ENCODE data around the gene ACBD7. TPM values are rescaled to one million over a fixed set of nuclear protein-coding genes. Genes with fewer than 3 reads are reported as not detected.

Gene ACBD7
- total RNA-seq, 1 experiment from 2014 or later, result 5.9 TPM

GRCh38 chr10:15097011-15097812 is 8.6 kb upstream of the ACBD7 start, which contains the start of gene RPP38:
Gene RPP38 (plus strand): TSS chr10:15097355. CDS start chr10:15103315, 5,960 bp downstream.
- no TSS peak for BruUV-seq (replicated peaks)

DNA sequence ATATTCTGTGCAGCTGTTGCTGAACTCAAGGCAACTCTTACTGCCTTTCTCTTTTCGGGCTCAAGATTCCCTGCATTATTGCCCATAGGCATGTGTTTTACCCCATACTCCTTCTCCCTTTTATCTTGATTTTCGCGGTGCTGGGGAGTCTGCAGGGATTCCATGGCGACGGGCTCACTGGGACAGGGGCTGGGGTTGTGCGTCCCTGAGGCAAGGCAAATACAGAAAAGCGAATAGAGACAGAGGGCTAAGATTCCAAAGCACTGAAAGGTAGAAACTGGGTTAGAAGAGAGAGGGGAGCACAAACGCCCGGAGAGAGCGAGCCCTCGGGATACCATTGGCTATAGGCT is 8.1 kb upstream of the ACBD7 start:
- Histone ChIP-seq H3K79me2 (ENCODE audit: low read depth) (peaks cover 43% of the 10 kb centered on the region), H4K20me1 (ENCODE audit: insufficient read depth) (peaks cover 33% of the 10 kb centered on the region), H3F3A (ENCODE audit: insufficient read depth, low read depth) (peaks cover 17% of the 10 kb centered on the region; the same call in 1 of the 2 replicates), H2AFZ (peak overlapping the region; percentile 93), H3K9me3 (ENCODE audit: insufficient read depth, low read depth) (no peaks in the 10 kb centered on the region), H3K27ac (peak overlapping the region; percentile 92), H3K4me2 (peak overlapping the region; percentile 99), H3K9me2 (ENCODE audit: insufficient read depth) (no peaks in the 10 kb centered on the region), H3K4me3 (peak overlapping the region; percentile 87), H3K36me3 (ENCODE audit: low read depth) (no peaks in the 10 kb centered on the region; the same call in 1 of the 2 replicates), H3K4me1 (replicated peaks; ENCODE audit: insufficient read depth) (peaks cover 9% of the 10 kb centered on the region), H3K27me3 (ENCODE audit: insufficient read depth, low read depth) (no peaks in the 10 kb centered on the region)
- intact Hi-C loops (cut with micrococcal nuclease; ENCODE audit: unreplicated experiment), result loop anchor here (1.0 to 10.0 kb wide), 3 partner anchors 142 to 1312 kb away; partner anchors contain the start of genes CDNF, DCLRE1C, HSPA14 and MSANTD7
- no peak for TF ChIP-seq EZH2 (IDR thresholded peaks at IDR 0.05; ENCODE audit: low read depth)
- TF ChIP-seq, protein P1, sequence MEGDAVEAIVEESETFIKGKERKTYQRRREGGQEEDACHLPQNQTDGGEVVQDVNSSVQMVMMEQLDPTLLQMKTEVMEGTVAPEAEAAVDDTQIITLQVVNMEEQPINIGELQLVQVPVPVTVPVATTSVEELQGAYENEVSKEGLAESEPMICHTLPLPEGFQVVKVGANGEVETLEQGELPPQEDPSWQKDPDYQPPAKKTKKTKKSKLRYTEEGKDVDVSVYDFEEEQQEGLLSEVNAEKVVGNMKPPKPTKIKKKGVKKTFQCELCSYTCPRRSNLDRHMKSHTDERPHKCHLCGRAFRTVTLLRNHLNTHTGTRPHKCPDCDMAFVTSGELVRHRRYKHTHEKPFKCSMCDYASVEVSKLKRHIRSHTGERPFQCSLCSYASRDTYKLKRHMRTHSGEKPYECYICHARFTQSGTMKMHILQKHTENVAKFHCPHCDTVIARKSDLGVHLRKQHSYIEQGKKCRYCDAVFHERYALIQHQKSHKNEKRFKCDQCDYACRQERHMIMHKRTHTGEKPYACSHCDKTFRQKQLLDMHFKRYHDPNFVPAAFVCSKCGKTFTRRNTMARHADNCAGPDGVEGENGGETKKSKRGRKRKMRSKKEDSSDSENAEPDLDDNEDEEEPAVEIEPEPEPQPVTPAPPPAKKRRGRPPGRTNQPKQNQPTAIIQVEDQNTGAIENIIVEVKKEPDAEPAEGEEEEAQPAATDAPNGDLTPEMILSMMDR (conservative IDR thresholded peaks at IDR 0.05), result no peak
- POLR2A ChIA-PET (ENCODE audit: unreplicated experiment), result no interaction called here
- no peak for DNase-seq
- CTCF ChIA-PET, result no interaction called here
- TSS peak; percentile 74 for BruUV-seq (replicated peaks)

More at GRCh38 chr10:15097011-15097812, 8.6 kb upstream of the ACBD7 start, which contains the start of gene RPP38:
- Histone ChIP-seq H3K4me1 (replicated peaks; ENCODE audit: insufficient read depth) (peaks cover 9% of the 10 kb centered on the region), H3K36me3 (ENCODE audit: low read depth) (no peaks in the 10 kb centered on the region; the same call in 1 of the 2 replicates), H3K27ac (peak within 1 kb of the TSS; percentile 92), H3K27me3 (ENCODE audit: insufficient read depth, low read depth) (no peaks in the 10 kb centered on the region), H3K4me2 (peak within 1 kb of the TSS; percentile 99), H3K79me2 (ENCODE audit: low read depth) (peaks cover 48% of the 10 kb centered on the region), H2AFZ (peak within 1 kb of the TSS; percentile 93), H3K4me3 (peak within 1 kb of the TSS; percentile 87), H3K9me2 (ENCODE audit: insufficient read depth) (no peaks in the 10 kb centered on the region), H3K9me3 (ENCODE audit: insufficient read depth, low read depth) (no peaks in the 10 kb centered on the region), H4K20me1 (ENCODE audit: insufficient read depth) (peaks cover 38% of the 10 kb centered on the region), H3F3A (ENCODE audit: insufficient read depth, low read depth) (peaks cover 17% of the 10 kb centered on the region; the same call in 1 of the 2 replicates)
- ChIA-PET POLR2A (ENCODE audit: unreplicated experiment) (interaction anchor here (0.5 kb wide), 1 partner anchor 1380 kb away, joined by 8 read pairs; no protein-coding TSS in a partner anchor), CTCF (interaction anchor here (0.6 kb wide), 1 partner anchor 627 kb away, joined by 5 read pairs; no protein-coding TSS in a partner anchor)
- no peak for TF ChIP-seq EZH2 (IDR thresholded peaks at IDR 0.05; ENCODE audit: low read depth)
- TF ChIP-seq, protein P1 (conservative IDR thresholded peaks at IDR 0.05), result no peak
- intact Hi-C loops (cut with micrococcal nuclease; ENCODE audit: unreplicated experiment), result loop anchor here (1.0 to 10.0 kb wide), 3 partner anchors 143 to 1312 kb away; partner anchors contain the start of genes CDNF, DCLRE1C, HSPA14 and MSANTD7
- peak; percentile 87 to 95 for DNase-seq

- H3K79me2 ChIP-seq (ENCODE audit: low read depth), result peaks cover 6% of the 10 kb centered on the region
- ChIA-PET POLR2A (ENCODE audit: unreplicated experiment) (no interaction called here), CTCF (interaction anchor here (0.6 kb wide), 1 partner anchor 1003 kb away, joined by 5 read pairs; no protein-coding TSS in a partner anchor)
- H3K9me2 ChIP-seq (ENCODE audit: insufficient read depth), result no peaks in the 10 kb centered on the region
- no peaks in the 10 kb centered on the region for H4K20me1 ChIP-seq (ENCODE audit: insufficient read depth)
- no peak overlapping the region for H3K4me2 ChIP-seq
- DNase-seq, result no peak
- no peaks in the 10 kb centered on the region for H3K9me3 ChIP-seq (ENCODE audit: insufficient read depth, low read depth)
- no peak overlapping the region for H2AFZ ChIP-seq
- no peaks in the 10 kb centered on the region; the same call in none of the 2 replicates for H3K4me1 ChIP-seq (replicated peaks; ENCODE audit: insufficient read depth)
- no peaks in the 10 kb centered on the region for H3K27me3 ChIP-seq (ENCODE audit: insufficient read depth, low read depth)
- BruUV-seq (replicated peaks), result no TSS peak
- TF ChIP-seq, protein P1 (conservative IDR thresholded peaks at IDR 0.05), result no peak
- TF ChIP-seq EZH2 (IDR thresholded peaks at IDR 0.05; ENCODE audit: low read depth), result no peak
- peaks cover 9% of the 10 kb centered on the region; the same call in 1 of the 2 replicates for H3F3A ChIP-seq (ENCODE audit: insufficient read depth, low read depth)
- H3K27ac ChIP-seq, result no peak overlapping the region
- no peak overlapping the region for H3K4me3 ChIP-seq
- intact Hi-C loops (cut with micrococcal nuclease; ENCODE audit: unreplicated experiment), result loop anchor here (10.0 kb wide), 1 partner anchor 1308 kb away; no protein-coding TSS in a partner anchor
- H3K36me3 ChIP-seq (ENCODE audit: low read depth), result no peaks in the 10 kb centered on the region
Measured at GRCh38 chr10:15092855-15093408, 4.4 kb upstream of the ACBD7 start.

Measured in PC-9 (cell line).